ENCODE data around the gene ACR.

The ACR gene

GRCh38 chr22:50717709-50718351 lies 20.2 kb upstream of the ACR start:
- no peak for DNase-seq

GRCh38 chr22:50718352-50718709 lies 19.7 kb upstream of the ACR start:
- DNase-seq = no peak

GRCh38 chr22:50719814-50720300 lies 18.1 kb upstream of the ACR start:
- DNase-seq = no peak

- DNase-seq = no peak
These were observed 17.4 kb upstream of the ACR start for GRCh38 chr22:50720301-50721256.

- DNase-seq = no peak
These were observed 16.7 kb upstream of the ACR start for GRCh38 chr22:50721257-50721844.

- no peak for DNase-seq
These were observed 15.8 kb upstream of the ACR start for GRCh38 chr22:50722048-50722701.

GRCh38 chr22:50722716-50723428 lies 15.1 kb upstream of the ACR start:
- DNase-seq = no peak

- no peak for DNase-seq
These were observed 14.0 kb upstream of the ACR start for GRCh38 chr22:50723991-50724390.

- no peak for DNase-seq
These were observed 13.4 kb upstream of the ACR start for GRCh38 chr22:50724616-50725015.

GRCh38 chr22:50725597-50725996 lies 12.4 kb upstream of the ACR start:
- no peak for DNase-seq

GRCh38 chr22:50726643-50727340 lies 11.2 kb upstream of the ACR start:
- no peak for DNase-seq

GRCh38 chr22:50727678-50728522 lies 10.1 kb upstream of the ACR start:
- DNase-seq = no peak

- no peak for DNase-seq
These were observed 9.5 kb upstream of the ACR start for GRCh38 chr22:50728523-50728931.

GRCh38 chr22:50729391-50730012 lies 8.5 kb upstream of the ACR start:
- DNase-seq = no peak

- no peak for DNase-seq
These were observed 7.8 kb upstream of the ACR start for GRCh38 chr22:50730013-50730891.

- no peak for DNase-seq
These were observed 6.9 kb upstream of the ACR start for GRCh38 chr22:50730941-50731661.

- DNase-seq = no peak
These were observed 6.0 kb upstream of the ACR start for GRCh38 chr22:50731811-50732624.

- no peak for DNase-seq
These were observed 5.3 kb upstream of the ACR start for GRCh38 chr22:50732681-50733080.
